ENCODE measurements around the gene RDH14.

DNA sequence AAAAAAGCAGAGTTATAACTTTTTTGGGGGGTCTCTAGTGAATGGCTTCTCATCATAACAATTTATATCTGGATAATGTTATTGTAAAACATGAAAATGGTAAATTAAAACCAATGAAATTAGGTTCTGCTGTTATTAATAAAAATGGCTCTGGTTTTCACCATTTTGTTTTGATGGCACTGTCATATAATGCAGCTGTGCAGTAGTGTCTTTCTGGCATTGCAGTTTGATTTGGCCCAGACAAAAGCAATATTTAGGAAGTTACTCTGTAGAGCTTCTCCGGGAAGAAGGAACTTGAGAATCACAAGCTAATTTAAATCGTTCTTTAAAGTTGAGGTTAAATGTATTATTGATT lies 44.1 kb upstream of the RDH14 start:
- TF ChIP-seq, protein P1, sequence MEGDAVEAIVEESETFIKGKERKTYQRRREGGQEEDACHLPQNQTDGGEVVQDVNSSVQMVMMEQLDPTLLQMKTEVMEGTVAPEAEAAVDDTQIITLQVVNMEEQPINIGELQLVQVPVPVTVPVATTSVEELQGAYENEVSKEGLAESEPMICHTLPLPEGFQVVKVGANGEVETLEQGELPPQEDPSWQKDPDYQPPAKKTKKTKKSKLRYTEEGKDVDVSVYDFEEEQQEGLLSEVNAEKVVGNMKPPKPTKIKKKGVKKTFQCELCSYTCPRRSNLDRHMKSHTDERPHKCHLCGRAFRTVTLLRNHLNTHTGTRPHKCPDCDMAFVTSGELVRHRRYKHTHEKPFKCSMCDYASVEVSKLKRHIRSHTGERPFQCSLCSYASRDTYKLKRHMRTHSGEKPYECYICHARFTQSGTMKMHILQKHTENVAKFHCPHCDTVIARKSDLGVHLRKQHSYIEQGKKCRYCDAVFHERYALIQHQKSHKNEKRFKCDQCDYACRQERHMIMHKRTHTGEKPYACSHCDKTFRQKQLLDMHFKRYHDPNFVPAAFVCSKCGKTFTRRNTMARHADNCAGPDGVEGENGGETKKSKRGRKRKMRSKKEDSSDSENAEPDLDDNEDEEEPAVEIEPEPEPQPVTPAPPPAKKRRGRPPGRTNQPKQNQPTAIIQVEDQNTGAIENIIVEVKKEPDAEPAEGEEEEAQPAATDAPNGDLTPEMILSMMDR (IDR thresholded peaks at IDR 0.05) = no peak
- no peak for TF ChIP-seq POLR2A (IDR thresholded peaks at IDR 0.05)

Measured in testis (tissue), 2 donors.